T-helper 2 cell treated with Interferon-gamma antibody and Interleukin-4, amounts not matched to agents 5 μg/mL and 100 μg/mL, for 36 hours (primary cell): ENCODE data around the gene SYNGR3.

ENCODE experiments used
- DNase-seq: peaks from one replicate; pipeline ENCODE4 v3.0.0; 2021; ENCODE audit warnings: low spot score
- H3K27ac Mint-ChIP-seq: one replicate; pipeline ENCODE4 v1.8.0; 2021; ENCODE audit warnings: mild to moderate bottlenecking, mixed read lengths
- H3K27me3 Mint-ChIP-seq: one replicate; pipeline ENCODE4 v1.8.0; 2021; ENCODE audit warnings: low read depth, mixed read lengths
- H3K36me3 Mint-ChIP-seq: one replicate; pipeline ENCODE4 v1.8.0; 2021; ENCODE audit warnings: low read depth, mixed read lengths
- H3K4me1 Mint-ChIP-seq: one replicate; pipeline ENCODE4 v1.8.0; 2021; ENCODE audit warnings: low read depth, mixed read lengths
- H3K4me3 Mint-ChIP-seq: one replicate; pipeline ENCODE4 v1.8.0; 2022; ENCODE audit warnings: mild to moderate bottlenecking, moderate library complexity, mixed read lengths
- H3K9me3 Mint-ChIP-seq: one replicate; pipeline ENCODE4 v1.8.0; 2021; ENCODE audit warnings: mixed read lengths

Gene SYNGR3

GRCh38 chr16:2034696-2035430, 45.1 kb downstream of the SYNGR3 start:
- no peaks in the 10 kb centered on the region for H3K9me3 Mint-ChIP-seq
- DNase-seq: no peak
- H3K4me1 Mint-ChIP-seq: no peaks in the 10 kb centered on the region
- no peak overlapping the region for H3K27ac Mint-ChIP-seq
- no peaks in the 10 kb centered on the region for H3K36me3 Mint-ChIP-seq
- H3K4me3 Mint-ChIP-seq: no peak overlapping the region
- H3K27me3 Mint-ChIP-seq: no peaks in the 10 kb centered on the region

GRCh38 chr16:2035431-2036199, 45.8 kb downstream of the SYNGR3 start:
- DNase-seq: no peak
- H3K27me3 Mint-ChIP-seq: no peaks in the 10 kb centered on the region
- H3K4me1 Mint-ChIP-seq: no peaks in the 10 kb centered on the region
- H3K27ac Mint-ChIP-seq: no peak overlapping the region
- H3K9me3 Mint-ChIP-seq: no peaks in the 10 kb centered on the region
- H3K36me3 Mint-ChIP-seq: no peaks in the 10 kb centered on the region
- no peak overlapping the region for H3K4me3 Mint-ChIP-seq

GRCh38 chr16:2036200-2036966, 46.6 kb downstream of the SYNGR3 start:
- Mint-ChIP-seq H3K27me3 (no peaks in the 10 kb centered on the region), H3K4me1 (no peaks in the 10 kb centered on the region), H3K36me3 (no peaks in the 10 kb centered on the region), H3K9me3 (no peaks in the 10 kb centered on the region), H3K27ac (no peak overlapping the region), H3K4me3 (no peak overlapping the region)
- DNase-seq: no peak

GRCh38 chr16:2037115-2037514, 47.3 kb downstream of the SYNGR3 start:
- DNase-seq: no peak
- H3K36me3 Mint-ChIP-seq: no peaks in the 10 kb centered on the region
- no peak overlapping the region for H3K27ac Mint-ChIP-seq
- H3K27me3 Mint-ChIP-seq: no peaks in the 10 kb centered on the region
- no peaks in the 10 kb centered on the region for H3K9me3 Mint-ChIP-seq
- H3K4me1 Mint-ChIP-seq: no peaks in the 10 kb centered on the region
- no peak overlapping the region for H3K4me3 Mint-ChIP-seq

- no peak for DNase-seq
- no peaks in the 10 kb centered on the region for H3K4me1 Mint-ChIP-seq
- no peaks in the 10 kb centered on the region for H3K9me3 Mint-ChIP-seq
- no peaks in the 10 kb centered on the region for H3K27me3 Mint-ChIP-seq
- H3K4me3 Mint-ChIP-seq: no peak overlapping the region
- no peaks in the 10 kb centered on the region for H3K36me3 Mint-ChIP-seq
- H3K27ac Mint-ChIP-seq: no peak overlapping the region
Measured at GRCh38 chr16:2037647-2038381, 48.0 kb downstream of the SYNGR3 start.

- H3K36me3 Mint-ChIP-seq: no peaks in the 10 kb centered on the region
- H3K9me3 Mint-ChIP-seq: no peaks in the 10 kb centered on the region
- H3K4me3 Mint-ChIP-seq: no peak overlapping the region
- H3K27me3 Mint-ChIP-seq: no peaks in the 10 kb centered on the region
- no peaks in the 10 kb centered on the region for H3K4me1 Mint-ChIP-seq
- no peak overlapping the region for H3K27ac Mint-ChIP-seq
- DNase-seq: no peak
Measured at GRCh38 chr16:2038382-2039231, 48.8 kb downstream of the SYNGR3 start.

- H3K27ac Mint-ChIP-seq: no peak overlapping the region
- no peaks in the 10 kb centered on the region for H3K27me3 Mint-ChIP-seq
- H3K9me3 Mint-ChIP-seq: no peaks in the 10 kb centered on the region
- no peak overlapping the region for H3K4me3 Mint-ChIP-seq
- DNase-seq: no peak
- H3K4me1 Mint-ChIP-seq: no peaks in the 10 kb centered on the region
- no peaks in the 10 kb centered on the region for H3K36me3 Mint-ChIP-seq
Measured at GRCh38 chr16:2039274-2040031, 49.7 kb downstream of the SYNGR3 start.

- H3K27ac Mint-ChIP-seq: no peak overlapping the region
- no peak overlapping the region for H3K4me3 Mint-ChIP-seq
- H3K36me3 Mint-ChIP-seq: no peaks in the 10 kb centered on the region
Measured at GRCh38 chr16:2040041-2040786, 50.4 kb downstream of the SYNGR3 start.

GRCh38 chr16:2040787-2041522, 51.2 kb downstream of the SYNGR3 start:
- no peak for DNase-seq
- Mint-ChIP-seq H3K27me3 (no peaks in the 10 kb centered on the region), H3K9me3 (no peaks in the 10 kb centered on the region), H3K4me1 (no peaks in the 10 kb centered on the region), H3K36me3 (no peaks in the 10 kb centered on the region), H3K4me3 (no peak overlapping the region), H3K27ac (no peak overlapping the region)

More at GRCh38 chr16:2040041-2040786, 50.4 kb downstream of the SYNGR3 start:
- Mint-ChIP-seq H3K4me1 (no peaks in the 10 kb centered on the region), H3K27me3 (no peaks in the 10 kb centered on the region), H3K9me3 (no peaks in the 10 kb centered on the region)
- DNase-seq: no peak

- no peaks in the 10 kb centered on the region for H3K9me3 Mint-ChIP-seq
Measured at GRCh38 chr16:2042171-2042985, 52.6 kb downstream of the SYNGR3 start.

More at GRCh38 chr16:2042171-2042985, 52.6 kb downstream of the SYNGR3 start:
- no peak for DNase-seq
- Mint-ChIP-seq H3K36me3 (no peaks in the 10 kb centered on the region), H3K27me3 (no peaks in the 10 kb centered on the region), H3K4me1 (peaks cover 5% of the 10 kb centered on the region), H3K27ac (no peak overlapping the region), H3K4me3 (no peak overlapping the region)
